Amygdala (tissue), 56 donors: ENCODE measurements around the gene LMNB1.

ENCODE experiments used
- DNase-seq, 56 donors: peaks; one replicate each; lab custom pipeline; 2025; lab: John Stamatoyannopoulos, UW

Gene LMNB1

DNA sequence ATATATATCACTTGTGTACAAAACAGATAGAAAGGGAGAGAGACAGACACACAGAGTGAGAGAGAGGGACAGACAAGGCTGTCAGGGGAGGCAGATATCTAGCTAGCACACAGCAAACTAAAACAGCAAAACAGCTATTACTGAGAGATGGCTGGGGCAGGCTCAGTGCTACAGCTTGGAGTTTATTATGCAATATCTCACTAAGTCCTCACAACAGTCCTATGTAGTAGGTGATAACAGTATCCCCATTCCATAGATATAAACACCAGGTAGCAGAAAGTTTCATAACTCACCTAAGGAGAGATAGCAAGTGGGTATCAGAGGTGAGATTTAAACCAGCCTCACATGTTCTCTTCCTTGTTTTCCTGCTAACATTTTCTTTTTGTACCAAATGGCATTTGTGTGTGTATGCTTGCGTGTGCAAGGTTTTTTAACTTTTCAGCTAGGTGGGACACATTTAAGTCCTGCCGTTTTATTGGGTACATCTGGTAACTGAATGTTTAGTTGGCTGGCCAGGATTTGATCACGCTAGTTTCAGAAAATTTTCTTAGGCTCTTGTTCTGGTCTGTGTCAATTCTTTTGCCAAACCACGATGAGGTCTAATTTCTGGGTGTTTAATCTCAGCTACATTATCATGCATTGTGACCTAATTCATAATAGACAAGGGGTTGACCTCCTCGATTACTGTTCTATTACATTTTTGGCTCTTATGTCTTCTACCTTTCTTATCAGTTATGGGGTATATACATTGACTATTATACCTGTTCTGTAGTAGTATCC is 105.1 kb downstream of the LMNB1 start:
- no peak for DNase-seq

DNA sequence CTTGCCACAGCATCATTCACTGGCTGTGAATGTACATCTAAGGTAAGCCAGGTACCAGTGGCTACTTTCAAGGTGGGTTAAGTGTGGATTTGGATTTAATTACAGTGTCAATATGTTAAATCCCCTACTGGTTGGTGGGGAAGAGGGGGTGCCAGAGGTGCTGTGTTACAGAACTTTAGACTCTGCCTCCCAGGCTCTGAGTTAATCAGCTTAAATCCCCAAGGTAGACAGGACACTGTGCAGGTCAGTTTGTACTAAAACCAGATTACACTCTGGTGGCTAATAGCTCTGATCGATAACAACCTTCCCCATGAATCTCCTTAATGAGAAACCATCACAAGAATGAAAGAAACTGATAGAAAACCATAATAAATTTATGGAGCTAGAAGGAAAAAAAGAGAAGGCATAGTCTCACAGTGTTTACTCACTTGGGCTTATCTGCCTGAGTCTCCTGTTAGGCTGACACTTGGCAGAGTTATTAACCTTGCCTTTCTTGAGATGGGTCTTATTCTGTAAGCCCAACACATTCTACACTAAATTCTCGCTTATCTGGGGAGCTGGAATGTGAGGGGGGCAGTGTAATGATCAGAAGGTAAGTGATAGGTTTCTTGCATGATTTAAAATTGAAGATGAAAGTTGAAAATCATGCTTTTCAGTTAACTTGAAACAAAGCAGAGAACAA is 106.8 kb downstream of the LMNB1 start:
- DNase-seq, result no peak

DNA sequence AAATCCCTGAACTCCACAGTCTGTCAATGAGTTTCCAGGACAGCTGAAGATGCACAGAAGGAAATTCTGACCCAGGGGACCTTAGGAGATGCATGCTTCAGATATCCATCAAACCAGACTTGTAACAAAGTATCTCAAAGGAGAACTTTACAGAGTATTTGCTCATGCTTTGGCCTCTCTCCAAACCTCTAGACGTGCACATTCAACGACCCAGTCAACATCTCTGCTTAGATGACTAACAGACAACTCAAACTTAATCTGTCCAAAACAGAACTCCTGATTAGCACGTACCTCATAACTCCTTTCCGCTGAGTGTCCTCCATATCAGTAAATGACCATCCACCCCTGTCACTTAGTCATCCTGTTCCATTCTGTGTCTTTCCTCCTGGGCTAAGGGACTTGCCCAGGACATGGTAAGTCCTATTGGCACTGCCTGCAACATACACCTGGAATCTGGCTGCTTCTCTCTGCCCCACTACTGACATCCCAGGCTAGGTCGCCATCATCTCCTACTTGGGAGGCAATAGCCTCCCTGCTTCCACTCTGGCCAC is 107.4 kb downstream of the LMNB1 start:
- DNase-seq, result no peak
